GM21737 (cell line): ENCODE measurements around the gene SLC4A3.
A peak's percentile ranks its signal among the peaks of the same experiment; 100 is the strongest.

Source experiments
- ATAC-seq: cut with Tn5 transposase; IDR thresholded peaks from one replicate; pipeline ENCODE4 v1.9.1; 2021; ENCODE audit warnings: mild to moderate bottlenecking, moderate library complexity; ENCODE audit not compliant: unreplicated experiment

The SLC4A3 gene, protein sequence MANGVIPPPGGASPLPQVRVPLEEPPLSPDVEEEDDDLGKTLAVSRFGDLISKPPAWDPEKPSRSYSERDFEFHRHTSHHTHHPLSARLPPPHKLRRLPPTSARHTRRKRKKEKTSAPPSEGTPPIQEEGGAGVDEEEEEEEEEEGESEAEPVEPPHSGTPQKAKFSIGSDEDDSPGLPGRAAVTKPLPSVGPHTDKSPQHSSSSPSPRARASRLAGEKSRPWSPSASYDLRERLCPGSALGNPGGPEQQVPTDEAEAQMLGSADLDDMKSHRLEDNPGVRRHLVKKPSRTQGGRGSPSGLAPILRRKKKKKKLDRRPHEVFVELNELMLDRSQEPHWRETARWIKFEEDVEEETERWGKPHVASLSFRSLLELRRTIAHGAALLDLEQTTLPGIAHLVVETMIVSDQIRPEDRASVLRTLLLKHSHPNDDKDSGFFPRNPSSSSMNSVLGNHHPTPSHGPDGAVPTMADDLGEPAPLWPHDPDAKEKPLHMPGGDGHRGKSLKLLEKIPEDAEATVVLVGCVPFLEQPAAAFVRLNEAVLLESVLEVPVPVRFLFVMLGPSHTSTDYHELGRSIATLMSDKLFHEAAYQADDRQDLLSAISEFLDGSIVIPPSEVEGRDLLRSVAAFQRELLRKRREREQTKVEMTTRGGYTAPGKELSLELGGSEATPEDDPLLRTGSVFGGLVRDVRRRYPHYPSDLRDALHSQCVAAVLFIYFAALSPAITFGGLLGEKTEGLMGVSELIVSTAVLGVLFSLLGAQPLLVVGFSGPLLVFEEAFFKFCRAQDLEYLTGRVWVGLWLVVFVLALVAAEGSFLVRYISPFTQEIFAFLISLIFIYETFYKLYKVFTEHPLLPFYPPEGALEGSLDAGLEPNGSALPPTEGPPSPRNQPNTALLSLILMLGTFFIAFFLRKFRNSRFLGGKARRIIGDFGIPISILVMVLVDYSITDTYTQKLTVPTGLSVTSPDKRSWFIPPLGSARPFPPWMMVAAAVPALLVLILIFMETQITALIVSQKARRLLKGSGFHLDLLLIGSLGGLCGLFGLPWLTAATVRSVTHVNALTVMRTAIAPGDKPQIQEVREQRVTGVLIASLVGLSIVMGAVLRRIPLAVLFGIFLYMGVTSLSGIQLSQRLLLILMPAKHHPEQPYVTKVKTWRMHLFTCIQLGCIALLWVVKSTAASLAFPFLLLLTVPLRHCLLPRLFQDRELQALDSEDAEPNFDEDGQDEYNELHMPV

DNA sequence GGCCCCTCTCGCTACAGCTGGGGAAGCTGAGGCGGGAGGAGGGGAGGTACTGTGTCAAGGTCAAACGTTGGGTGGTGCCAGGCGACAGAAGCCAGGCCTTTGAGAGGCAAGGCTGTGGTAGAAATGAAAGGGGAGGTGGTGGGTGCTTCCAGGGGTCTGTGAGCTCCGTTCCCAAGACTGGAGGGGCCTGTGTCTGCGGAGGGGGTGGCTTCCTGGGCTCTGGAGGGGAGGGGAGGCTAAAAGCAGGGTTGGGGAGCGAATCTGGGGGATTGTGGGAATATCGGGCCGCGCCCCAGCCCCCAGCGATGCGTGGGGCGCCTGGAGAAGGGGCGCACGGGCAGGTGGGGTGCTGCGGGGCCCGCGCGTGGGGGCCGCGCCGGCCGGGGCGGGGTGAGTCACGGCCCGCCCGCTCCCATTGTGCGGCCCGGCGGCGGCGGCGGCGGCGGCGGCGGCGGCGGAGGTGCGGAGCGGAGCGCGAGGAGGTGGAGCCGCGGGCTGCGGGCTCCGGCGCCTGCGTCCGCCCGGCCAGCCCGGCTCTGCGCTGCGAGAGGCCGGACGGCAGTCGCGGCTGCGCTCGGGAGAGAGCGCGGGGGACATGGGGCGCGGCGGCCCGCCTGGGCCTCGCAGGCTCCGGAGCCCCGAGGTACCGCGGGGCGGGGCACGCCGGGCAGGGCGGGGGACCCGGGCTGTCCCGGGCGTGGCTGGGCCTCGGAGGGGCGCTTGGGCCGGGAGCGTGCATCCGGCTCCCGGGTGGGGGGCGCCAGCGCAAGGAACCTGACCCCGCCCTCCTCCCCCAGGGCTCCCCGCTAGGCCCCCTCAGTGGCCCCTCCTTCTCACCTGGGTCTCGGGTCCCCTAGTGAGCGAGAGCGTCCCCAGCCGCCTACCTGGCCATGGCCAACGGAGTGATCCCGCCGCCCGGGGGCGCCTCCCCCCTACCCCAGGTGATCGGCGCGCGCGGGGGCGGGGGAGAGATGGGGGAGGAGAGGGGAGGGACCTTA is at the start of gene SLC4A3:
Gene SLC4A3 (plus strand): TSS at position 528 of the 998 bp plus-strand sequence. CDS start 363 bp downstream, at position 891.
- ATAC-seq: no peak

DNA sequence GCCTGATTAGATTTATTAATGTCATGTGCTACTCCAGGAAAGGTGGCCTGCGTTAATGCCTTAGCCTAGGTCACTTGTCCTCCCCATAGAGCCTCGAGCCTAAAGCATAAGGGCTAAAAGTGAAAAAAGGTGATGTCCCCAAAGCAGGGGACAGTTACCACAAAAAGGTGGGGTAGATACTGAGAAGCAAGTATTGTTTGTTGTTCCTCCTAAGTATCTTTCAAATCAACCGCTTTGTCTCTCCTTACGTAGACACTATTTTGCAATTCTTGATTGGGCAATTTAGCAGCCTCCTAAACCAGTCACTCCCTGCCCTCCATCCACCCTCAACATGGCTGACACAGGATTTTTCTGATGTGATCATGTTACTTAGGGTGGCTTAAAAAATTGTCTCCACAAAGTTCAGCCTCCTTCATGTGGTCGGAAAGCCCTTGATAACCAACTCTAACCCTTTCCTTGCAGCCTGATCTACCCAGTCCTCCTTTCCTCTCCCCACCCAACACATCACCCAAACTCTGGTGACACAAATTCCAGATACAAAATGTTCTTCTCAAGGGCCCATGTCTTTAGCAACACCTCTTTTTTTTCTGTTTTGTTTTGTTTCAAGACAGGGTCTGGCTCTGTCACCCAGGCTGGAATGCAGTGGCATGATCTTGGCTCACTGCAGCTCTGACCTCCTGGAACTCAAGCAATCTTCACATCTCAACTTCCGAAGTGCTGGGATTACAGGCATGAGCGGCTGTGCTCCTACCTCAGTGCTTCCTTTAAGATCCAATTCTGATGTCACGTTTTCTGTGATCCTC is 48.4 kb upstream of the SLC4A3 start:
- no peak for ATAC-seq

DNA sequence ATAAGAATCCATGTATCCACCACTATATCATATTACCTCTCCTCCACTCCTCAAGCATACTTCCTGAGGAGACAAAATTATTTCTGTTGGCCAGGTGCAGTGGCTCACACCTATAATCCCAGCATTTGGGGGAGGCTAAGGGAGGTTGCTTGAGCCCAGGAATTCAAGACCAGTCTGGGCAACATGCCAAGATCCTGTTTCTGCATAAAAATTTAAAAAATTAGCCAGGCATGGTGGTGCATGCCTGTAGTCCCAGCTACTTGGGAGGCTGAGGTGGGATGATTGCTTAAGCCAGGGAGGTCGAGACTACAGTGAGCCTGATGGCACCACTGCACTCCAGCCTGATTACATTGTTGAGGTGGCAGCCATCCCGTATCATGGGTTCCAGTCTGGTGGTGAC is 46.1 kb upstream of the SLC4A3 start:
- ATAC-seq: no peak

DNA sequence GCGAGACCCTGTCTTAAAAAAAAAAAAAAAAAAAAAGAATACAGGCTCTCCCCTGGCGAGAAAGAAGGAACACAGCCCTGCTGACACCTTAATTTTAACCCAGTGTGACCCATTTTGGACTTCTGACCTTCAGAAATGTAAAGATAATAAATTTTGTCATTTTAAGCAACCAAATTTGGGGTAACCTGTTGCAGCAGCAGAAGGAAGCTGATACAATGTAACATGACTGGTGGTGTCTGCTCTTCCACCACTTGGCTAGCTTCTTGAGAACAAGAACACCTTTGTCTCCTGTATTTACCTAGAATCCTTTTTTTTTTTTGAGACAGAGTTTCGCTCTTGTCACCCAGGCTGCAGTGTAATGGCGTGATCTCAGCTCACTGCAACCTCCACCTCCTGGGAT is 36.3 kb upstream of the SLC4A3 start:
- no peak for ATAC-seq

DNA sequence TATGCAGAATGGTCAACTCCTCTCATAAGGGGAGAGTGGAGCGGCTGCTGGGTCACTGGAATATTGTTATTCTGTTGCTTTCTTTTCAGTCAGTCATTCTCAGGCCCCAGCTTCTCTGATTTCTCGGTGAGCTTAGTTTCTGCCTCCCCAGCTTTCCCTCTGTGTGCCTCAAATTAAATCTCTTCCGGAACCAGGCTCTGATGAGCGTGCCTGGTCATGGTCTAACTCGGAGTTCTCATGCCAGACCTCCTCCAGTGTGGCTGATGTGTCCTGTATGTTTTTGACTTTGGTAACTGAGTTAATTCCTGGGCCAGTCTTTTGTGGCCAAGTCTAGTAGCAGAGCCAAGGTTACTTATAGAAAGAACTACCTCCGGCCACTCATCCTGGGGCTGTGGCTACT is 34.7 kb upstream of the SLC4A3 start:
- ATAC-seq: no peak

DNA sequence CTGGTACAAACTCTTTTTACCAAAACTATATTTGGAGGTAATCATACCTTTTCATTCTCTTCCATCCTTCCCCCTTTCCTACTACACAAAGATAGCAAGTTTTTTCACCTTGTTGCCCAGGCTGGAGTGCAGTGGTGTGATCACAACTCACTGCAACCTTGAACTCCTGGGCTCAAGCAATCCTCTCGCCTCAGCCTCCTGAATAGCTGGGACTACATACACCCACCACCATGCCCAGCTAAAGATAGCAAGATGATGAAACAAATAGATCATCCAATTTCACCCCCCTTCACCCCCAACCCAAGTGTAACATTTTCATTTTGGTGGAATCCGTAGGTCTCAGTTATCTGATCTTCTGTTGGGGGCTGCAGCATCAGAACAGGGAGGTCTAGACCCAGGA is 34.3 kb upstream of the SLC4A3 start:
- no peak for ATAC-seq

DNA sequence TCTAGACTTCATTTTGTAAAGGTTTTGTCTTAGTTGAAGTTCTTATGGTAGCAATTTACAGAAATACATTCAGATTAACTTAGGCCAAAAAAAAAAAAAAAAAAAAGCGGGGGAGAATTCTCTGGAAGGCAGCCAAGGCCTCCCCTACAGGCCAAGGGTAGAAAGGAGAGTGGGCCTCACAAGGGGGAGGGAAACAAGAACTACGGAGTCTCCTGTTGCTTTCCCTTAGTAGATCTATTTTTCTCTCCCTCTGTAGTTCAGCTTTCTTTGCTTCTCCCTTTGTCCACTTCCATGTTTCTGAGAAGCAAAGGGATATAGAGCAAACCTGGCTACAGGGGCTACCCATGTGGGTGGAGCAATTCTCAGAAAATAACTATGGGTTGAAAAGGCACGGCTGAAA is 32.2 kb upstream of the SLC4A3 start:
- ATAC-seq: no peak

DNA sequence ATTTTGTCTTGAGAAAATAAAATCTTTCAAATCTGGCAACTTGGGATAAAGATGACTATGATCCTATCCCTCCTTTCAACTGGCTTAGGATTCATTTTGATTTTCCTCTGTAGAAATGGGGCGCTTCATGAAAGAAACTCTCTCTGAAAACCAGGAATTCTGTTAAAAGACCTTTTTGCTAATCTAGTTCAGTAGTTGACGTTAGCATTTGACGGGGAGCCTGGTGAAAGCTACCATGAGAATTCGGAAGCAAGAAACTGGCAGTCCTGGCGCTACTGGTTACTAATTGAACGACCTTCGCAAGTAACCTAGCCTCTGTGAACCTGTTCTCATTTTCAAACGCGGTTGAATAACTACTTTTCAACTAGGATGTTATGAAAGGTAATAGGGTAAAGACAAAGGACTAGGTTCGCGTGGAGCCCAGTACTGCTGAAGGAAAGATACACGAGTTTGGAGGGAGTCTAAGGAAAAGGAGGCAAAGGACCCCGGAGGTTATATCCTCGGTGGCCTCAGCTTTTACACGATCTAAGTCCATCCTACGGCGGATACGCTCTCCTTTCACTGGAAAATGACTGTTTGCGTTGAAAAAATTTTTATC is 30.4 kb upstream of the SLC4A3 start:
- peak; percentile 4 for ATAC-seq

DNA sequence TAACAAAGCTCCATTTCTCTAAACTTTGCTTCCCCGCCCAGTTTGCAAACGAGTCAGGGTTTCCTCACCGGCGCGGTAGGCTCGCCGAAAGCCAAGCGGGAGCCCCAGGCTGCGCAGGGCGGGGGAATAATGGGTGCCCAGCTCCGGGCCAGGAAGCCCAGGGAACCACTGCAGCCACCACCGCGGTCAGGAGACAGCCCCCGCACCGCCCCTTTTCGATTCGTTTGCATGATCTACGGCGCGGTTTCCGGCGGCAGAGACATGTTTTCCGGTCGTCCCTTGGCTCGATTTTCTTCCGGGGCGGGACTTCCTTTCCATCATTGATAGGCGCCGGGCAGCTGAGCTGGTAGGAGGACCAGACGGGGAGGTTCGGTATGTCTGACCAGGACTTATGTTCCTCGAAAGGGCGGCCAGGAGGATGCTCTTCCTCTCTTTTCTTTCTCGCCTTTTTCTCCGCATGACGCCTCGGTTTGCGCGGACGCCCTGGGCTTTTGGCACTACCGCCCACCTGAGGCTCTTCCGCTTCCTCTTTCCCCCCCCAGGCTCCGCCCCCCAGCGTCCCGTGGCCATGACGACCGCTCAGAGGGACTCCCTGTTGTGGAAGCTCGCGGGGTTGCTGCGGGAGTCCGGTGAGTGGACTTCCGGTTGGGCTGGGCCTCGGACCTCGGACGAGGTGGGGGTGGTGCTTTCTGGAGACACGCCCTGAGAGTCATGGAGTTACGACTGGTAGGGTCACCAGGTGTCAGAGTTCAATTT is 29.7 kb upstream of the SLC4A3 start, which contains the start of gene STK11IP:
Gene STK11IP (plus strand): TSS at position 306 of the 756 bp plus-strand sequence. CDS start 263 bp downstream, at position 569.
- ATAC-seq: peak; percentile 89

DNA sequence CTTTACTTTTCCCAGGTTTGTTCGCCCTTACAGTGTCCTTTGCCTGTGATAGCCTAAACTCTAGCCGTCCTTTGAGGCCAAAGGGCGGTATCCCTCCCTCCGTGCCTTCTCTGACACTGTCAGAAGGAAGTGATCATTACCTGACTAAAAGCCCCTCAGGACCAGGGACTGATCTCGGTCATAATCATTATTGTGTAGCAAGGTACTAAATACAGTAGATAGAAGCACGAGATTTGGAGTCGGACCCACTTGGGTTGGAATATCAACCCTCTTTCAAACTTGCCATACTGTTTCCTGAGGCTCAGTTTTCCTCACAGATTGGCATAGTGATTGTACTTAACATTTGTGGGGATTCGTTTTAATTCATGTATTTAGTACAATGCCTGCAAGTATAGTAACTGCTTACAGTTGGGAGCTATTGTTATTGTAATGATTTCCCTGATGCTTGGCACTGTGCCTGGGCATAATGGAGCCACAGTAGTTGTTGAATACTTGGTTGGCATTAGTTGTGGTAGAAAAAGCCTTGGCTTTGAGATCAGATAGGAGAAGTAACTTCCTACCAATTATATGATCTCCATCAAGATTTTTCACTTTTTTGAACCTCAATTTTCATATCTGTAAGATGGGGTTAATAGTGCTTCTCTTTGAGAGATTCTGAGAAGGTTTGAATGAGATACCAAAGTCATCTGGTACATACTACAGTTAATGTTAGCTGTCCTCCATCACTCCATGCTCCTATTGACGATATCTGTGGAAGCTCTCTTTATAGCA is 28.9 kb upstream of the SLC4A3 start:
- ATAC-seq: no peak

DNA sequence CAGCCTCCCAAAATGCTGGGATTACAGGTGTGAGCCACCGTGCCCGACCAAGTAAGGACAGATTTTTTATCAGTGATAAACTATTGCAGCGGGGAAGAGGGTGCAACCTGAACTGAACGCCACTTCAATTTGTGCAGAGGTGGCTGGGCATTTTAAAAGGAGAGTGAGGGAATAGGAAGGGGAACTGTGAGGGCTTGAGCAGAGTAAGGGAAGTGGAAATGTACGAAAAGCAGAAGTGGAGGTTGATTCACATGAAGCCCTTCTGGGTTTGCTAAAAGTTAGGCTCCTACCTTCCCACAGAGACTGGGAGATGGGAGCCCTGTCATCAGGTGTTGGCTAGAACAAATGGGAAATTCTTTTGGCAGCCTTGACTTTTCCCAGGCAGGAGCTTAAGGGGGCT is 23.7 kb upstream of the SLC4A3 start:
- no peak for ATAC-seq

DNA sequence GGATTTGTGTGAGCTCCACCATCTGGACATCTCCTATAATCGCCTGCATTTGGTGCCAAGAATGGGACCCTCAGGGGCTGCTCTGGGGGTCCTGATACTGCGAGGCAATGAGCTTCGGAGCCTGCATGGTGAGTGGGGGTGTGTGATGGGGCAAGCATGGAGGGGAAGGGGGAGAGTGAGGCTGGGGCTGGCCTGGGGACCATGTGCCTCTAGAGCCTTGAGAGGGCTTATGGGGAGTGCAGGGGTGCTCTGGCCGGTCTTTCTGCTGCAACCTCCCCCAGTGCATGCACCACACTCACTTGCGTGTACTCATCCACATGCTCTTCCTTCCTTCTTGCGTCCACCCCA is 21.8 kb upstream of the SLC4A3 start:
- ATAC-seq: no peak

DNA sequence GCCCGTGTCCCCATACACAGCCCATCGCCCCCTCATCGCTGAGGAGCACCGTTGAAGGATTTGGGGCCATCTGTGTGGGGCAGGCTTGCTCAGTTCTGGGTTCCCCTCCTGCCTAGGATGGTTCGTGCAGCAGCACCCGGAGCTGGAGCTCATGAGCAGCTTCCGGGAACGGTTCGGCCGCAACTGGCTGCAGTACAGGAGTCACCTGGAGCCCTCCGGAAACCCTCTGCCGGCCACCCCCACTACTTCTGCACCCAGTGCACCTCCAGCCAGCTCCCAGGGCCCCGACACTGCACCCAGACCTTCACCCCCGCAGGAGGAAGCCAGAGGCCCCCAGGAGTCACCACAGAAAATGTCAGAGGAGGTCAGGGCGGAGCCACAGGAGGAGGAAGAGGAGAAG is 19.5 kb upstream of the SLC4A3 start:
- ATAC-seq: no peak

DNA sequence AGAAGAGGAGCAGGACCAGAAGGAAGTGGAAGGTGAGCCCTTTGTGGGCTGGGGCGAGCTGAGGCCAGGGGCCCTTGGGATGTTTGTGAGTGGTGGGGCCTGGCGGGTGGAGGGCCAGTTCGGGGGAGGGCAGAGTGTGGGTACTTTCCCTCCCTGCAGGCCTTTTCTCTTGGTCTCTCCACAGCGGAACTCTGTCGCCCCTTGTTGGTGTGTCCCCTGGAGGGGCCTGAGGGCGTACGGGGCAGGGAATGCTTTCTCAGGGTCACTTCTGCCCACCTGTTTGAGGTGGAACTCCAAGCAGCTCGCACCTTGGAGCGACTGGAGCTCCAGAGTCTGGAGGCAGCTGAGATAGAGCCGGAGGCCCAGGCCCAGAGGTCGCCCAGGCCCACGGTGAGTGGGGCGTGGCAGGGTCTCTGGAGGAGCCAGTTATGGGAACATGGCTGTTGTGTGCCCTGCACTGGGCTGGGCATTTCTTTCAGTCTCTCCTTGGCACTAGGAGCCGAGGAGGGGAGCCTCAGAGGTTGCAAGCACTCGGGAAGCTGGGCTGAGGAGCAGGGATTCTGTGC is 18.9 kb upstream of the SLC4A3 start:
- no peak for ATAC-seq

DNA sequence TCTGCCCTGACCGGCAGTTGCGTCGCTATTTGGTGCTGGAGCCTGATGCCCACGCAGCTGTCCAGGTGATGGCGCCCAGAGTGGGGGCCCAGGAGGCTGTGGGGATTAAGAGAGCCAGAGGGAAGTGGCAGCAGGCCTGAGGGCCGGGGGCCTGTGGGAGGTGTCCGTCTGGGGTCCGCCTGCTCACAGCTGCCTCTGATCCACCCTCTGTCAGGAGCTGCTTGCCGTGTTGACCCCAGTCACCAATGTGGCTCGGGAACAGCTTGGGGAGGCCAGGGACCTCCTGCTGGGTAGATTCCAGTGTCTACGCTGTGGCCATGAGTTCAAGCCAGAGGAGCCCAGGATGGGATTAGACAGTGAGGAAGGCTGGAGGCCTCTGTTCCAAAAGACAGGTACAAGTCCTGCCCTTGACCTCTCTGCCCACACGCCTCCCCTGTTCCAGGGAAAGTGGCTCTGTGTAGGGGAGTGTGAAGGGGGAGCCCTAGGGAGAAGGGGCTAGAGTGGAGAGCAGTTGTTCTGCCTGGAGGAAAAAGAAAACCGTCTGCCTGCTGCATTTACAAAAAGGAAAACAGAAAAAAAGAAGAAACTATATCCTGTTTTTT is 18.2 kb upstream of the SLC4A3 start:
- ATAC-seq: no peak

DNA sequence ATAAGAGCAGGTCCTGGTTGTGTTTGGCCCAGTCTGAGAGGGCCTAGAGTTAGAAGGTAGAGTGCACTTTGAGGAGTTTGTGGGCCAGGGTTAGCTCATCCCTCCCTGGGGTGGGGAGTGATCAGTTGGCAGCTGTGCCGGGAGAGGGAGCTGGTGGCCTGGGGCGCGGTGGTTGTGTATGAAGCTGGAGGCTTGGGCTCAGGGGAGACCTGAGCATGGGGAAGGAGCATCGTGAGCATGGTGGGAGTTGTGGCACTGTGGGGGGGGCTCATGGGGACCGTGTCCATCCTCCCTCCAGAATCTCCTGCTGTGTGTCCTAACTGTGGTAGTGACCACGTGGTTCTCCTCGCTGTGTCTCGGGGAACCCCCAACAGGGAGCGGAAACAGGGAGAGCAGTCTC is 16.1 kb upstream of the SLC4A3 start:
- ATAC-seq: no peak
